ENCODE data around the gene SLC29A1. TPM values are rescaled to one million over a fixed set of nuclear protein-coding genes. Genes with fewer than 3 reads are reported as not detected.
"Not testable (repeated sequence)": the region's sequence is repeated elsewhere in the genome, so short reads cannot be mapped to it uniquely, and the experiment has no call there.

The SLC29A1 gene
- total RNA-seq, 1 donor: 4.4 TPM

DNA sequence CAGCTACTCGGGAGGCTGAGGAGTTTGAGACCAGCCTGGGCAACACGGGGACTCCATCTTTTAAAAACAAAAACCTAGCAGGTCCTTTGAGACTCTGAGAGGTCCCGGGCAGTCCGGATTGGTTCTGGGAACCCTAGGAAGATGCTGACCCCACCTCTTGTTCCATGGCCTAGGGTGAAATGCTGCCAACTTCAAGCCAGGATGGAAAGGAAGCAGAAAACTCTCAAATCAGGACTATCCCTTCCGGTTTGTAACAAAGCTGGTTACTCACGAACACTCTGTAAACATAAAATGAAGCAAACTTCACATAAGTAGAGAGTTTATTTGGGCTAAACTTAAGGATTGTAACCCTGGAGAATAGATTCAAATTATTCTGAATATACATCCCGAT is 36.8 kb upstream of the SLC29A1 start:
- Histone ChIP-seq H3K27me3 (ENCODE audit: insufficient read depth, low read length) (no peaks in the 10 kb centered on the region), H3K4me1 (ENCODE audit: insufficient read depth, low read length) (no peaks in the 10 kb centered on the region), H3K4me3 (ENCODE audit: low read length) (no peak overlapping the region), H3K9me3 (ENCODE audit: low read depth, low read length) (no peaks in the 10 kb centered on the region)

DNA sequence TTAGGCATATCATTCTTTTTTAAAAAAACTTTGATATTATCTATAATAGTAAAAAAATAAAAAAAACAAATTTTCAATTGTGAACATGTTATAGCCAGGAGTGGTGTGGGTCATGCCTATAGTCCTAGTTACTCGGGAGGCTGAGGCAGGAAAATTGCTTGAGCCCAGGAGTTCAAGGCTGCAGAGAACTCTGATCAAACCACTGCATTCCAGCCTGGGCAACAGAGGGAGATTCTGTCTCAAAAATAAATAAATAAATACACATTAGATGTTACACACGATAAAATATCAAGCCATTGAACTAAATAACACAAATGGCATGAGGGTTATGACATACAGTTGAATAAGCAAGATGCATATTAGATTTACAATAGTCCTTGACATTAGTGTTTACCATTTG is 34.6 kb upstream of the SLC29A1 start:
- Histone ChIP-seq H3K27me3 (ENCODE audit: insufficient read depth, low read length) (no peaks in the 10 kb centered on the region), H3K4me1 (ENCODE audit: insufficient read depth, low read length) (no peaks in the 10 kb centered on the region), H3K9me3 (ENCODE audit: low read depth, low read length) (no peaks in the 10 kb centered on the region), H3K4me3 (ENCODE audit: low read length) (no peak overlapping the region)

DNA sequence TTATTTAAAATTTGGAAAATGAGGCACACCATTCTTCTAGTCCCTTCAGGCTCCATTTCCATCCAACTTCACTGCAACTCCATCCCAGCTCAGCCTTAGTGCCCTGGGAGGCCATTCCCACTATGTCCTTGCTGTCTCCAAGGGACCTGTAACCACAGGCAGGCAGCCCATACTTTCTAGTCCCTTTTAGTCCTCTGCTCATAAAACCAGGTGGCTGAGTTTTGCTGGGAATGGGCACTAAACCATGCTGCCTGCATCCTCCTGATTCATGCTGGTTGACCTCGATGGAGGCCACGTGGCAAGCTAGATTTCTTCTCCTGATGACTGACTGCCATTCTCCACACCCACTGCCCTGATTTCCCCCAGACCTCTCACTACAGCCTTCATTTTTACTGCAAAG is 34.1 kb upstream of the SLC29A1 start:
- Histone ChIP-seq H3K4me1 (ENCODE audit: insufficient read depth, low read length) (no peaks in the 10 kb centered on the region), H3K4me3 (ENCODE audit: low read length) (no peak overlapping the region), H3K9me3 (ENCODE audit: low read depth, low read length) (no peaks in the 10 kb centered on the region), H3K27me3 (ENCODE audit: insufficient read depth, low read length) (no peaks in the 10 kb centered on the region)

DNA sequence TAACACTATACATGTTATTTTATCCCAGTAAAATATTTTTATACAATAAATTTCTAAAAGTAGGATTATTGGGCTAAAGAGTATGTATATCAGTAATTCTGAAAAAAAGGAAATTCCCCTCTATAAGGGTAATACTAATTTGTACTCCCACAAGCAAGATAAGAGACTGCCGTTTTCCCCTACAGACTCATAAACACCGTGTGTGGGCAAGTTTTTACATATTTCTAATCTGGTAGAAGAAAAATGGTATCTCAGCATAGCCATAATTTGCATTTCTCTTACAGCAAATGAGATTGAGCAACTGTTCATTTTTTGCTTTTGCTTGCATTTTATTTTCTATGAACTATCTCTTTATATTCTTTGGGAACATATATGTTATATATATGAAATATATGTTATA is 32.7 kb upstream of the SLC29A1 start:
- no peaks in the 10 kb centered on the region for H3K27me3 ChIP-seq (ENCODE audit: insufficient read depth, low read length)
- H3K9me3 ChIP-seq (ENCODE audit: low read depth, low read length): no peaks in the 10 kb centered on the region
- H3K4me1 ChIP-seq (ENCODE audit: insufficient read depth, low read length): no peaks in the 10 kb centered on the region

DNA sequence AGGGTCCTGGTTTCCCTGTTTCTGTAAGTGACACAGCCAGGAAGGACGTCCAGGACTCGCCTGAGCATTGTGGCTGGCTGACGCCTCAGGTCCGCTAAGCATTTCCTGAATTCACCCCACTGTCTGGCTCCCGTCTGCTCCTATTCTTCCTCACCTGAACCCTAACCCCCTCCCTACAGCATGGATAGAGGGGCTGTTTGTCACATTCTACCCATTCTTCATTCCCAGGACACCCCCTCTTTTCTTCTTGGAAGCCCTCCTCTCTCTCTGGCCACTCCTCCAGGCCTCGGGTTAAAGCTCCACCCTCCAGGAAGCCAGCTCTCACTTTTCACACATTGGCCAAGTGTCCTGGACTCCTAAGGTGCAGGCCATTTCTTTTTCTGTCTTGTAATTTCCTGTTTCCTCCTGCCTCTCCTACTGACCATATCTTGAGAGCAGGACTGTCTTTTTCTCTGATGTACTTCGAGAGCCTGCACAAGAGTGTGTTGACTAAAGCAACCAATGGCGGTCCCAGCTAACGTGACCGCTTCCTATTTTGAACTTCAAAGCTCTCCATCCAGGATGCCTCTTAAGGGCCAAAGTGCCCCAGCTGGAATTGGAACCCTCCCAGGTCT is 30.9 kb upstream of the SLC29A1 start:
- Histone ChIP-seq H3K4me3 (ENCODE audit: low read length) (no peak overlapping the region), H3K27me3 (ENCODE audit: insufficient read depth, low read length) (no peaks in the 10 kb centered on the region)

More for the DNA sequence above, 32.7 kb upstream of the SLC29A1 start:
- H3K4me3 ChIP-seq (ENCODE audit: low read length): no peak overlapping the region

DNA sequence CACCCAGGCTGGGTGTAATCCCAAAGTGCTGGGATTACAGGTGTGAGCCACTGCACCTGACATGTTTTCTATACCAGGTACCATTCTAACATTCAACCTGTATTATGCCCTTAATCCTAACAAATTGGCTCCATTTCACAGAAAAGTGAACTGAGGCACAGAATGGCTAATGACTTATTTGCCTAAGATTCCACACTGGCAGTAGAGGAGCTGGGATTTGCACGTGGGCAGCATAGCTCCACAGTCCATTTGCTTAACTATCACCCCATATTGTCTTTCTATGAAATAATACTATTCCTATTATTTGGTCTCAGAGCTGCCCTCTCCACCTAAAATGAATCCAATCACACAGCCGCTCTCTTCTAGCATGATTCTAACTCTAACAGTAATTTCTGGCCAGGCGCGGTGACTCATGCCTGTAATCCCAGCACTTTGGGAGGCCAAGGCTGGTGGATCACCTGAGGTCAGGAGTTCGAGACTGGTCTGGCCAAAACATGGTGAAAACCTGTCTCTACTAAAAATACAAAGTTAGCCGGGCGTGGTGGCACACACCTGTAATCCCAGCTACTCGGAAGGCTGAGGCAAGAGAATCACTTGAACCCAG is 30.0 kb upstream of the SLC29A1 start:
- Histone ChIP-seq H3K4me3 (ENCODE audit: low read length) (no peak overlapping the region), H3K4me1 (ENCODE audit: insufficient read depth, low read length) (no peaks in the 10 kb centered on the region), H3K9me3 (ENCODE audit: low read depth, low read length) (no peaks in the 10 kb centered on the region), H3K27me3 (ENCODE audit: insufficient read depth, low read length) (no peaks in the 10 kb centered on the region)

More for the DNA sequence above, 30.9 kb upstream of the SLC29A1 start:
- no peaks in the 10 kb centered on the region for H3K4me1 ChIP-seq (ENCODE audit: insufficient read depth, low read length)
- no peaks in the 10 kb centered on the region for H3K9me3 ChIP-seq (ENCODE audit: low read depth, low read length)

DNA sequence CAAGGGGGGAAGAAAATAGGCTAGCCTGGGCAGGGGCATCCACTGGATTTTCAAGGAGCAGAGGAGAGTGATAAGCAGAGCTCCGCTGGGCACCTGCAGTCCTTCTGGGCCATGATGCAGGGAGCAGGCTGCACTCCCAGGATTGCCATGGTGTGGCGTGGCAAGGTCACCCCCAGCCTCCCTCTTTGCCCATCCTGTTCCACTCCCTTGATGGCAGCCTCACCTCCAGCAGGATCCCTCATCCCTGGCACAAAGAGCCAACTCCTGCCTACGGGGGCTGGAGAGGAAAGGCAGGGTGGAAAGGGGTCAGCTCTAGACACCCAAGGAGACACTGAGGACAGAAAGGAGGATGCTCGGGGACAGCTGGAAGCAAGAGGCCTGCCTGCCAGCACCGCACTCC is 29.1 kb upstream of the SLC29A1 start:
- H3K27me3 ChIP-seq (ENCODE audit: insufficient read depth, low read length): no peaks in the 10 kb centered on the region
- no peak overlapping the region for H3K4me3 ChIP-seq (ENCODE audit: low read length)
- H3K9me3 ChIP-seq (ENCODE audit: low read depth, low read length): no peaks in the 10 kb centered on the region
- no peaks in the 10 kb centered on the region for H3K4me1 ChIP-seq (ENCODE audit: insufficient read depth, low read length)

DNA sequence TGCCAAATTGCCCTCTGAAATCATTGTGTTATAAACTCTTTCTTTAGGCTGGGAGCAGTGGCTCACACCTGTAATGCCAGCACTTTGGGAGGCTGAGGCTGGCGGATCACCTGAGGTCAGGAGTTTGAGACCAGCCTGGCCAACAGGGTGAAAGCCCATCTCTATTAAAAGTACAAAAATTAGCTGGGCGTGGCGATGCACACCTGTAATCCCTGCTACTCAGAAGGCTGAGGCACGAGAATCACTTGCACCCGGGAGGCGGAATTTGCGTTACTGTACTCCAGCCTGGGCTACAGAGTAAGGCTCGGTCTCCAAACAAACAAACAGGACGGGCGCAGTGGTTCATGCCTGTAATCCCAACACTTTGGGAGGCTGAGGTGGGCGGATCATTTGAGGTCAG is 27.0 kb upstream of the SLC29A1 start:
- H3K4me1 ChIP-seq (ENCODE audit: insufficient read depth, low read length); H3K9me3 ChIP-seq (ENCODE audit: low read depth, low read length); H3K4me3 ChIP-seq (ENCODE audit: low read length); H3K27me3 ChIP-seq (ENCODE audit: insufficient read depth, low read length): not testable (repeated sequence)

DNA sequence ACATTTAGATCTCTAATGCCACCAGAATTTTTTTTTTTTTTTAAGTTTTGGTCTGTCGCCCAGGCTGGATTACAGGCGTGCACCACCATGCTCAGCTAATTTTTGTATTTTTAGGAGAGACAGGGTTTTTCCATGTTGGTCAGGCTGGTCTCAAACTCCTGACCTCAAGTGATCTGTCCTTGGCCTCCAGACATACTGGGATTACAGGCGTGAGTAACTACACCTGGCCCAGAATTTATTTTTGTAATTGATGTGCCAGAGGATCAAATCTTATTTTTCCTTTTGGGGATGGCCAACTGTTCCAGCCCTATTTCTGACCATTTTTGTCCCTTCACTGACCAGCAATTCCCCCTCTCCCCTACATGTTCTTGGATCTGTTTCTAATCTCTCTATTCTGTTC is 24.7 kb upstream of the SLC29A1 start:
- no peaks in the 10 kb centered on the region for H3K4me1 ChIP-seq (ENCODE audit: insufficient read depth, low read length)
- no peak overlapping the region for H3K4me3 ChIP-seq (ENCODE audit: low read length)
- no peaks in the 10 kb centered on the region for H3K9me3 ChIP-seq (ENCODE audit: low read depth, low read length)
- H3K27me3 ChIP-seq (ENCODE audit: insufficient read depth, low read length): no peaks in the 10 kb centered on the region

DNA sequence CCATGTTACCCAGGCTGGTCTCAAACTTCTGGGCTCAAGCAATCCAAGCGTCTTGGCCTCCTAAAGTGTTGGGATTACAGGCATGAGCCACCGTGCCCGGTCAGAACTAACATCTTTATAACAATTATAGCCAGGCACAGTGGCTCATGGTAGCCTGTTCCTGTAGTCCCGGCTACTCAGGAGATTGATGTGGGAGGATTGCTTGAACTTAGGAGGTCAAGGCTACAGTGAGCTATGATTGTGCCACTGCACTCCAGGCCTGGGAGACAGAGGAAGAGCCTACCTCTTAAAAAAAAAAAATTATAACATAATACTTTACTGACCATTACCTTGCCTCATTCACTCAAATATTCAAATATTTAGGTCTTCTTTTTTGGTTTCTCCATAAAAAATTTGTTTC is 23.5 kb upstream of the SLC29A1 start:
- Histone ChIP-seq H3K4me3 (ENCODE audit: low read length) (no peak overlapping the region), H3K4me1 (ENCODE audit: insufficient read depth, low read length) (no peaks in the 10 kb centered on the region), H3K9me3 (ENCODE audit: low read depth, low read length) (no peaks in the 10 kb centered on the region), H3K27me3 (ENCODE audit: insufficient read depth, low read length) (no peaks in the 10 kb centered on the region)

DNA sequence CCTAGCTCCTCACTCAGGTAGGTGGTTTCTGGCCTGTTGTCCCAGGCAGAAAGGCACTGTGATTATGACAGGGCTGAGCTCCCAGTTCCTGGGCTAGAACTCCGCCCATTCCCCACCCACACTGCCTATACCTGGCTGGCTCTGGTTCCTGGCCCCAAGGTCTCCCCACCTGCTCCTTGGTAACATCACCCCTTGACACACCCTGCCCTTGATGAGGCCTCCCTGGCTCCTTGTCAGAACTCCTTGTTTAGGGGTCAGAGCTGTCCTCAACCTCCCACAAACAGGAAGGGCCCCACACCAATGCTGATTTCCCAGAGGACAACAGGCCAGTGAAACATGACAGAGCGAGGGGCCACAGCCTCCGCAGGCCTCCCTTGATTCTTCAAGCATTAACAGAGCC is 22.2 kb upstream of the SLC29A1 start:
- no peak overlapping the region for H3K4me3 ChIP-seq (ENCODE audit: low read length)
- no peaks in the 10 kb centered on the region for H3K27me3 ChIP-seq (ENCODE audit: insufficient read depth, low read length)
- H3K9me3 ChIP-seq (ENCODE audit: low read depth, low read length): no peaks in the 10 kb centered on the region
- no peaks in the 10 kb centered on the region for H3K4me1 ChIP-seq (ENCODE audit: insufficient read depth, low read length)

DNA sequence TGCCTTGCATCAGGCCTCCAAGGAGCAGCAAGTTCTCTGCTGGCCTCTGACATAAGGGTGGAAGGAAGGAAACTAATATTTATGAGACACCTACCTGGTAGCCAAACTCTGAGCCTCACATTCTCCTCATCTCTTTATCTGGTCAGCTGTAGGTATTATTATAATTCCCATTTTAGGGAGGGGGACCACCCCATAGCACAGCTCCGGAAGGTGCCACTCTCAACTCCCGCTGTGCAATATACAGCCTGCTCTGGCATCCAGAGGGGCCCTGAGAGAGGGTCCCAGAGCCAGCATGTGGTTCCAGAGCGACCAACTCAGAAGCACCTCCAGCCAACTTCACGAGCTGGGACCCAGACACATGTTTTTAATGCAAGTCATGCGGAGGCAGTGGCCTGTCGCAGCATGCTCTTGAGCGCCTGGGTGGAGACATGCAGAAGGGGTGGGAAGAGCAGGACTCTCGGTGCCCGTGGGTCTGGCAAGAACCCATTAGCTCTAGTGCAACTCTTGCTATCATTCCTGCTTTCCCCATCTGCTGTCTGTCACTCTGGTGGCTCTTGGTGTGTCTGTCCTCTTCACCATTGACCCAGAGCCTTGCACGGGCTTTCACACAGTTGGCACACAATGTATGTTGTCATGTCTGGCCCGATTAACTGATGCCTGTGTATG is 21.6 kb upstream of the SLC29A1 start:
- Histone ChIP-seq H3K9me3 (ENCODE audit: low read depth, low read length) (no peaks in the 10 kb centered on the region), H3K27me3 (ENCODE audit: insufficient read depth, low read length) (no peaks in the 10 kb centered on the region), H3K4me1 (ENCODE audit: insufficient read depth, low read length) (no peaks in the 10 kb centered on the region), H3K4me3 (ENCODE audit: low read length) (no peak overlapping the region)

DNA sequence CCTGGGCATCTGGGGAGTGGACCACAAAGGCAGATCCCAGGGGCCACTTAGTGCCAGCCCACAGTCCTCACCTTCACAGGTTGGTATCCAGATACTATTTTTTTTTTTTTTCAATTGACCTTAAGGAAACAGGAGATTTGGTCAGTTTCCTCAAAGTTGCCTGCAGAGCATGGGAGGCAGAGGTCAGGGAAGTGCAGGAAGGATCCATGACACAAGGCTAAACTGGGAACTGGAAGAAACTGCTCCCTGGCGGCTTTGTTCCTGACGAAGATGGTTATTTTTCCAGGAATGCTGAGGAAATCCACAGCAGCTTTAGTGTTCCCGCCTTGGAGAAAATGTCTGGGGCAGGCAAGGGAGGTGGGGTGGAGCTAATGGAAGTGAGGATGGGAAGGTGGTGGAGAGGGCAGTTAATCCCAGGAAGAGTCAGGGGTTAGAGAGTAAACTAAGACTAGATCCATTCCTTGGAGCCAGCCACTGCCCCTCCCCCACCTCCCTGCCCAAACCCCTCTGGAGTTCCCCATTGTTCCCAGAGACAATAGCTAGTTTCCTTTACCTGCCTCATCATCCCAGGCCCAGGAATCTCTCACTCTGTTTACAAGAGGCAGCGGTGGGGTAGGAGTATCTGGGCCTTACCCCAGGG is 20.9 kb upstream of the SLC29A1 start:
- no peaks in the 10 kb centered on the region for H3K4me1 ChIP-seq (ENCODE audit: insufficient read depth, low read length)
- H3K4me3 ChIP-seq (ENCODE audit: low read length): no peak overlapping the region
- H3K9me3 ChIP-seq (ENCODE audit: low read depth, low read length): no peaks in the 10 kb centered on the region
- no peaks in the 10 kb centered on the region for H3K27me3 ChIP-seq (ENCODE audit: insufficient read depth, low read length)

DNA sequence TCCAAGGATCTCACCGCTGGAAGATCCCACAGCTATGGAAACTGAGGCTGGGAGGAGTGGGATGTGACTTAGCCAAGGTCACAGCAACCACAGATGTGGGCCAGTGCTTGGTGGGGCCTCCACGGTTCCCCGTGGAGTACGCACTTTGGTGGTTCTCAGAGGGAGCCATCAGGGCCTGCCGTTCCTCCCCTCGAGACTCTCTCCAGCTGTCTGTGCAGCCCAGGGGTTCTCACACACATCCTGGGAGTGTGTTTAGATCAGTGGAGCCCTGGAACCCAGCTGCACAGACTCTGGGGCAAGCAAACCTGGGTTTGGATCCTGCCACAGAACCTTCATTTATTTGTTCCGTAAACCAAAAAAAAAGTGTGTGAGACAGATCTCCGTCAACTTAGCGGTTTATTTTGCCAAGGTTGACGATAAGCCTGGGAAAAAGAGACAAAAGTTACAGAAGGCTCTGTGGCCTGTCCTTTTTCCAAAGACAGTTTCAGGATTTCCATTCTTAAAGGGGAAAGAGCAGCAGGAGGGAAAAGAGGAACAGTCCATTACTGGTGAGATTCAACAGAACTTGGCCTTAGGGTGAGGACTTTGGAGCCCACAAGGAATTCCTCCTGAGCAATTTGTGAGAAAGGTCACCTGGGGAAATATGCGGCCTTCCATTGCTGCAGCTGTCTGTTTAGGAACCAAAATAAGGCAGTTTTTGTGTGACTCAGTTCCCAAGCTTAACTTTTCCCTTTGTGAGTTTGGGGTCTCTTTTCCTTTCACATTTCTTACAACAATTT is 20.2 kb upstream of the SLC29A1 start:
- Histone ChIP-seq H3K4me1 (ENCODE audit: insufficient read depth, low read length) (no peaks in the 10 kb centered on the region), H3K4me3 (ENCODE audit: low read length) (no peak overlapping the region), H3K9me3 (ENCODE audit: low read depth, low read length) (no peaks in the 10 kb centered on the region)

DNA sequence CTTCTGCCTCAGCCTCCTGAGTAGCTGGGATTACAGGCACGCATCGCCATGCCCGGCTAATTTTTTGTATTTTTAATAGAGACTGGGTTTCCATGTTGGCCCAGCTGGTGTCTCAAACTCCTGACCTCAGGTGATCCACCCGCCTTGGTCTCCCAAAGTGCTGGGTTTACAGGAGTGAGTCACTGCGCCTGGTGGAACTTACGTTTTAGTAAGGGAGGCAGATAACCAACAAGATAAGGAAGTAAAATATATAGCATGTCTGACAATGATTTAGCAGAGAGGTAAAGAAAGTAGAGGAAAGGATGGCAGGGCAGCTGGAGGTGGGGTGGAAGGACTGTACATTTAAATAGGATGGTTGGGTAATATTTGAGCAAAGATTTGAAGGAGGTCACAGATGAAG is 19.4 kb upstream of the SLC29A1 start:
- no peak overlapping the region for H3K4me3 ChIP-seq (ENCODE audit: low read length)
- no peaks in the 10 kb centered on the region for H3K27me3 ChIP-seq (ENCODE audit: insufficient read depth, low read length)
- no peaks in the 10 kb centered on the region for H3K4me1 ChIP-seq (ENCODE audit: insufficient read depth, low read length)
- no peaks in the 10 kb centered on the region for H3K9me3 ChIP-seq (ENCODE audit: low read depth, low read length)

More for the DNA sequence above, 20.2 kb upstream of the SLC29A1 start:
- no peaks in the 10 kb centered on the region for H3K27me3 ChIP-seq (ENCODE audit: insufficient read depth, low read length)
